Gastrocnemius medialis (tissue), 4 donors: ENCODE data around the gene QSOX2. TPM values are rescaled to one million over a fixed set of nuclear protein-coding genes. Genes with fewer than 3 reads are reported as not detected.

ENCODE experiments used
- ATAC-seq, 2 donors: fragments of 150-250 bp; one replicate each; pipeline ENCODE4 v1.9.1; 2016
- DNase-seq, 2 donors: peaks; one replicate each; pipeline ENCODE4 v3.0.0-alpha.2; 2019
- H3K27ac ChIP-seq, 4 donors: fragments of 200-600 bp; sonication (generic); 1 replicate in 1 of 4; 2 replicates in 3 of 4; pipeline ENCODE4 v1.5.1; 2016 to 2018; ENCODE audit warnings: mild to moderate bottlenecking in 2 of 4, moderate library complexity in 1 of 4
- H3K27me3 ChIP-seq, 3 donors: fragments of 200-600 bp; sonication (generic) in 2 of 3; 1 replicate in 1 of 3; 2 replicates in 2 of 3; pipeline versions ENCODE4 v1.5.1 to v1.6.0; 2016 to 2019; ENCODE audit warnings: mild to moderate bottlenecking in 1 of 3, moderate library complexity in 1 of 3
- H3K36me3 ChIP-seq, 2 donors: fragments of 200-600 bp; sonication (generic) in 1 of 2; one replicate each; pipeline ENCODE4 v1.5.1; 2017 to 2018
- H3K4me1 ChIP-seq, 2 donors: fragments of 200-600 bp; sonication (generic) in 1 of 2; one replicate each; pipeline ENCODE4 v1.5.1; 2016 to 2017; ENCODE audit warnings: mild to moderate bottlenecking in 2 of 2
- H3K4me3 ChIP-seq, 4 donors: fragments of 200-600 bp; sonication (generic) in 3 of 4; 1 replicate in 1 of 4; 2 replicates in 3 of 4; pipeline ENCODE4 v1.5.1; 2016 to 2019; ENCODE audit warnings: mild to moderate bottlenecking in 2 of 4
- H3K9me3 ChIP-seq, 3 donors: fragments of 200-600 bp; sonication (generic) in 2 of 3; 1 replicate in 1 of 3; 2 replicates in 2 of 3; pipeline ENCODE4 v1.5.1; 2016 to 2019
- CTCF ChIP-seq, 5 experiments: fragments of 450-650 bp in 3 of 5; fragments of 200-600 bp in 2 of 5; sonication (generic) in 2 of 5; IDR thresholded peaks in 4 of 5; conservative IDR thresholded peaks in 1 of 5; 1 replicate in 4 of 5; 2 replicates in 1 of 5; pipeline ENCODE4 v1.5.1; 2016 to 2019; ENCODE audit warnings: antibody characterized with exemption in 5 of 5, mild to moderate bottlenecking in 3 of 5, moderate library complexity in 3 of 5
- POLR2A ChIP-seq, 2 donors: fragments of 450-650 bp; IDR thresholded peaks; one replicate each; pipeline ENCODE4 v1.6.1; 2017; ENCODE audit warnings: antibody characterized with exemption in 2 of 2, mild to moderate bottlenecking in 2 of 2, moderate library complexity in 2 of 2
- in situ Hi-C, 4 donors: fragments of 200-750 bp; cut with MboI; loops; one replicate each; pipeline versions ENCODE4 v1.15.0 to v1.8.0; 2017; ENCODE audit warnings: low sequenced_read_pairs in 4 of 4
- intact Hi-C: fragments of 100-400 bp; cut with DNase I; formaldehyde crosslinking; loops from one replicate; pipeline ENCODE4 v1.15.1; 2023; ENCODE audit warnings: low total_unique reads
- total RNA-seq, 4 donors: library from RNA; depleted of rRNA; stranded (reverse); fragments of >200 nt; gene quantifications; one replicate each; pipeline versions ENCODE4 v1.1.0 to v1.2.3, GENCODE V29; 2016

Gene QSOX2
- total RNA-seq, 4 donors from 2014 or later, result 3.3 to 5.8 (median 5.2) TPM

- in situ Hi-C loops, result loop anchor here in 1 of 4 donors (25.0 kb wide), 1 partner anchor 114 kb away; no protein-coding TSS in a partner anchor
- H3K36me3 ChIP-seq, result no peaks in the 10 kb centered on the region
- H3K27ac ChIP-seq, result no peak overlapping the region
- H3K4me1 ChIP-seq, result no peaks in the 10 kb centered on the region
- no peak for TF ChIP-seq POLR2A (IDR thresholded peaks at IDR 0.05)
- ATAC-seq (no peak), DNase-seq (no peak)
- no peak overlapping the region for H3K4me3 ChIP-seq
- peaks cover 18 to 30% (median 25%) of the 10 kb centered on the region in 3 donors for H3K27me3 ChIP-seq
- no peaks in the 10 kb centered on the region for H3K9me3 ChIP-seq
- intact Hi-C loops, result no loop called here
Observed at GRCh38 chr9:136173648-136174290, 71.8 kb downstream of the QSOX2 start.

- Histone ChIP-seq H3K27ac (no peak overlapping the region), H3K9me3 (no peaks in the 10 kb centered on the region), H3K4me3 (no peak overlapping the region), H3K27me3 (peaks cover 18 to 33% (median 31%) of the 10 kb centered on the region in 3 donors), H3K4me1 (no peaks in the 10 kb centered on the region), H3K36me3 (no peaks in the 10 kb centered on the region)
- intact Hi-C loops, result no loop called here
- in situ Hi-C loops, result loop anchor here in 1 of 4 donors (25.0 kb wide), 1 partner anchor 115 kb away; no protein-coding TSS in a partner anchor
- no peak for TF ChIP-seq CTCF (IDR thresholded peaks at IDR 0.05 in 4 of 5, conservative IDR thresholded peaks at IDR 0.05 in 1 of 5)
- TF ChIP-seq POLR2A (IDR thresholded peaks at IDR 0.05), result no peak
- no peak for DNase-seq
- ATAC-seq, result no peak
Observed at GRCh38 chr9:136172412-136173079, 73.1 kb downstream of the QSOX2 start.

- in situ Hi-C loops (loop anchor here in 1 of 4 donors (25.0 kb wide), 1 partner anchor 115 kb away; no protein-coding TSS in a partner anchor), intact Hi-C loops (no loop called here)
Observed at GRCh38 chr9:136171801-136172411, 73.7 kb downstream of the QSOX2 start.

GRCh38 chr9:136171009-136171800 is 74.4 kb downstream of the QSOX2 start:
- no peak for DNase-seq

More at GRCh38 chr9:136171801-136172411, 73.7 kb downstream of the QSOX2 start:
- ATAC-seq, result no peak
- no peaks in the 10 kb centered on the region for H3K36me3 ChIP-seq
- no peak for DNase-seq
- TF ChIP-seq CTCF (IDR thresholded peaks at IDR 0.05 in 4 of 5, conservative IDR thresholded peaks at IDR 0.05 in 1 of 5) (no peak), POLR2A (IDR thresholded peaks at IDR 0.05) (no peak)
- H3K27me3 ChIP-seq, result peaks cover 18 to 33% (median 31%) of the 10 kb centered on the region in 3 donors
- H3K9me3 ChIP-seq, result no peaks in the 10 kb centered on the region
- no peaks in the 10 kb centered on the region for H3K4me1 ChIP-seq
- H3K27ac ChIP-seq, result no peak overlapping the region
- H3K4me3 ChIP-seq, result no peak overlapping the region

More at GRCh38 chr9:136171009-136171800, 74.4 kb downstream of the QSOX2 start:
- no peaks in the 10 kb centered on the region for H3K9me3 ChIP-seq
- H3K27me3 ChIP-seq, result peaks cover 18 to 33% (median 31%) of the 10 kb centered on the region in 3 donors
- H3K4me3 ChIP-seq, result no peak overlapping the region
- no peaks in the 10 kb centered on the region for H3K36me3 ChIP-seq
- in situ Hi-C loops (loop anchor here in 1 of 4 donors (25.0 kb wide), 1 partner anchor 116 kb away; no protein-coding TSS in a partner anchor), intact Hi-C loops (no loop called here)
- no peak overlapping the region for H3K27ac ChIP-seq
- ATAC-seq, result no peak
- H3K4me1 ChIP-seq, result no peaks in the 10 kb centered on the region
- TF ChIP-seq POLR2A (IDR thresholded peaks at IDR 0.05), result no peak
- no peak for TF ChIP-seq CTCF (IDR thresholded peaks at IDR 0.05 in 4 of 5, conservative IDR thresholded peaks at IDR 0.05 in 1 of 5)
